GM19438 (cell line): ENCODE measurements around the gene DSG3.

ENCODE experiments used
- ATAC-seq: cut with Tn5 transposase; IDR thresholded peaks from one replicate; pipeline ENCODE4 v1.9.1; 2021; ENCODE audit warnings: low read depth; ENCODE audit not compliant: unreplicated experiment

The DSG3 gene

GRCh38 chr18:31429623-31430022 is 17.9 kb upstream of the DSG3 start:
- ATAC-seq: no peak

- no peak for ATAC-seq
Observed at GRCh38 chr18:31430072-31430471, 17.5 kb upstream of the DSG3 start.

- ATAC-seq: no peak
Observed at GRCh38 chr18:31430554-31430953, 17.0 kb upstream of the DSG3 start.

GRCh38 chr18:31432316-31432715 is 15.2 kb upstream of the DSG3 start:
- no peak for ATAC-seq

GRCh38 chr18:31436825-31437224 is 10.7 kb upstream of the DSG3 start:
- ATAC-seq: no peak

GRCh38 chr18:31438402-31438801 is 9.1 kb upstream of the DSG3 start:
- no peak for ATAC-seq

GRCh38 chr18:31439807-31440325 is 7.7 kb upstream of the DSG3 start:
- ATAC-seq: no peak

- no peak for ATAC-seq
Observed at GRCh38 chr18:31440787-31441186, 6.8 kb upstream of the DSG3 start.

GRCh38 chr18:31441493-31441892 is 6.0 kb upstream of the DSG3 start:
- ATAC-seq: no peak

- no peak for ATAC-seq
Observed at GRCh38 chr18:31444142-31444541, 3.4 kb upstream of the DSG3 start.

- ATAC-seq: no peak
Observed at GRCh38 chr18:31445908-31446307, 1.6 kb upstream of the DSG3 start.

- no peak for ATAC-seq
Observed at GRCh38 chr18:31446854-31447253, 687 bp upstream of the DSG3 start.

GRCh38 chr18:31450409-31450808 is 2.9 kb downstream of the DSG3 start:
- ATAC-seq: no peak

GRCh38 chr18:31451625-31452024 is 4.1 kb downstream of the DSG3 start:
- no peak for ATAC-seq

- no peak for ATAC-seq
Observed at GRCh38 chr18:31454066-31454708, 6.6 kb downstream of the DSG3 start.

- ATAC-seq: no peak
Observed at GRCh38 chr18:31469629-31470028, 22.1 kb downstream of the DSG3 start.

GRCh38 chr18:31478688-31479087 is 31.1 kb downstream of the DSG3 start:
- ATAC-seq: no peak

GRCh38 chr18:31482051-31482450 is 34.5 kb downstream of the DSG3 start:
- no peak for ATAC-seq

- no peak for ATAC-seq
Observed at GRCh38 chr18:31483396-31483795, 35.9 kb downstream of the DSG3 start.

- no peak for ATAC-seq
Observed at GRCh38 chr18:31484461-31484860, 36.9 kb downstream of the DSG3 start.

- ATAC-seq: no peak
Observed at GRCh38 chr18:31486165-31486564, 38.6 kb downstream of the DSG3 start.

- no peak for ATAC-seq
Observed at GRCh38 chr18:31487246-31488015, 39.9 kb downstream of the DSG3 start.
